OCI-LY1 (cell line): ENCODE measurements around the gene CHID1.

Source experiments
- H2AFZ ChIP-seq: fragments of 200-600 bp; sonication (generic), shearing (Covaris generic); 2 replicates; pipeline ENCODE4 v1.6.0; 2014; ENCODE audit warnings: antibody characterized with exemption, mild to moderate bottlenecking, low read length
- H3F3A ChIP-seq: fragments of 200-600 bp; sonication (generic), shearing (Covaris generic); 2 replicates; pipeline ENCODE4 v1.6.0; 2014; ENCODE audit warnings: mild to moderate bottlenecking, antibody characterized with exemption, low read length, moderate library complexity; ENCODE audit not compliant: insufficient read depth
- H3K27ac ChIP-seq: fragments of 200-600 bp; sonication (generic); 2 replicates; pipeline ENCODE4 v1.5.1; 2014; ENCODE audit warnings: low read length, mixed run types, mild to moderate bottlenecking, low read depth; ENCODE audit not compliant: poor library complexity, severe bottlenecking
- H3K27me3 ChIP-seq: fragments of 200-600 bp; sonication (generic); 2 replicates; pipeline ENCODE4 v1.6.0; 2014; ENCODE audit warnings: antibody characterized with exemption, mild to moderate bottlenecking, low read length, moderate library complexity; ENCODE audit not compliant: insufficient read depth
- H3K36me3 ChIP-seq: fragments of 200-600 bp; sonication (generic); 2 replicates; pipeline ENCODE4 v1.6.1; 2014; ENCODE audit warnings: mild to moderate bottlenecking, antibody characterized with exemption, low read length, moderate library complexity, mixed read lengths; ENCODE audit not compliant: insufficient read depth
- H3K4me1 ChIP-seq: fragments of 200-600 bp; sonication (generic); 2 replicates; pipeline ENCODE4 v1.5.1; 2014; ENCODE audit warnings: mild to moderate bottlenecking, low read length, moderate library complexity; ENCODE audit not compliant: insufficient read depth, severe bottlenecking
- H3K4me2 ChIP-seq: fragments of 200-600 bp; sonication (generic), shearing (Covaris generic); 2 replicates; pipeline ENCODE4 v1.6.1; 2014; ENCODE audit warnings: low read length
- H3K4me3 ChIP-seq: fragments of 200-600 bp; sonication (generic); 2 replicates; pipeline ENCODE4 v1.5.1; 2014; ENCODE audit warnings: low read length, low read depth, mild to moderate bottlenecking, mixed read lengths; ENCODE audit not compliant: poor library complexity, severe bottlenecking
- H3K79me2 ChIP-seq: fragments of 200-600 bp; shearing (Covaris generic); 2 replicates; pipeline ENCODE4 v1.6.1; 2016; ENCODE audit warnings: mixed run types, low read length, mixed read lengths; ENCODE audit not compliant: insufficient read depth
- H3K9ac ChIP-seq: fragments of 200-600 bp; sonication (generic), shearing (Covaris generic); 2 replicates; pipeline ENCODE4 v1.6.1; 2014; ENCODE audit warnings: mild to moderate bottlenecking, low read length, mixed read lengths
- H3K9me2 ChIP-seq: fragments of 200-600 bp; sonication (generic), shearing (Covaris generic); 2 replicates; pipeline ENCODE4 v1.6.1; 2014; ENCODE audit warnings: low read depth, mild to moderate bottlenecking, low read length, mixed read lengths
- H3K9me3 ChIP-seq: fragments of 200-600 bp; shearing (Covaris generic); 2 replicates; pipeline ENCODE4 v1.6.1; 2014; ENCODE audit warnings: low read length, mixed read lengths
- H4K20me1 ChIP-seq: fragments of 200-600 bp; sonication (generic), shearing (Covaris generic); 2 replicates; pipeline ENCODE4 v1.6.0; 2016; ENCODE audit warnings: mild to moderate bottlenecking, low read length; ENCODE audit not compliant: insufficient read depth
- CTCF ChIP-seq: fragments of 200-600 bp; sonication (generic), shearing (Covaris generic); IDR thresholded peaks from 2 replicates; pipeline ENCODE4 v1.5.1; 2017; ENCODE audit warnings: mild to moderate bottlenecking, antibody characterized with exemption, low read length, moderate library complexity, mixed read lengths
- EZH2 ChIP-seq: fragments of 200-600 bp; sonication (generic), shearing (Covaris generic); IDR thresholded peaks from 2 replicates; pipeline ENCODE4 v1.8.0; 2017; ENCODE audit warnings: borderline replicate concordance, mixed run types, mild to moderate bottlenecking, antibody characterized with exemption, low read length, moderate library complexity, mixed read lengths

Gene CHID1

GRCh38 chr11:937841-938261 lies 27.2 kb upstream of the CHID1 start:
- H3K9me3 ChIP-seq = no peaks in the 10 kb centered on the region
- no peaks in the 10 kb centered on the region for H3F3A ChIP-seq
- no peaks in the 10 kb centered on the region for H3K27me3 ChIP-seq
- no peak overlapping the region for H3K4me2 ChIP-seq
- H3K9me2 ChIP-seq = no peaks in the 10 kb centered on the region
- H3K27ac ChIP-seq = no peak overlapping the region
- H3K4me3 ChIP-seq = no peak overlapping the region
- H3K79me2 ChIP-seq = peaks cover 71% of the 10 kb centered on the region
- no peak overlapping the region for H3K9ac ChIP-seq
- no peak overlapping the region for H2AFZ ChIP-seq
- peaks cover 17% of the 10 kb centered on the region for H3K4me1 ChIP-seq
- H4K20me1 ChIP-seq = no peaks in the 10 kb centered on the region
- H3K36me3 ChIP-seq = peaks cover 6% of the 10 kb centered on the region; the same call in 1 of the 2 replicates
- TF ChIP-seq EZH2 = no peak
- no peak for TF ChIP-seq CTCF

- no peaks in the 10 kb centered on the region for H3K27me3 ChIP-seq
- no peaks in the 10 kb centered on the region for H3K9me3 ChIP-seq
- H4K20me1 ChIP-seq = no peaks in the 10 kb centered on the region
- H3F3A ChIP-seq = no peaks in the 10 kb centered on the region
- H3K4me2 ChIP-seq = no peak overlapping the region
- no peaks in the 10 kb centered on the region for H3K9me2 ChIP-seq
- H2AFZ ChIP-seq = no peak overlapping the region
- peaks cover 77% of the 10 kb centered on the region for H3K79me2 ChIP-seq
- TF ChIP-seq CTCF (no peak), EZH2 (no peak)
- no peak overlapping the region for H3K9ac ChIP-seq
- no peak overlapping the region for H3K27ac ChIP-seq
- peaks cover 6% of the 10 kb centered on the region; the same call in 1 of the 2 replicates for H3K36me3 ChIP-seq
- no peak overlapping the region for H3K4me3 ChIP-seq
- H3K4me1 ChIP-seq = peaks cover 24% of the 10 kb centered on the region
These were observed 25.6 kb upstream of the CHID1 start for GRCh38 chr11:936199-936598.

- peaks cover 9% of the 10 kb centered on the region for H3K4me1 ChIP-seq
- peaks cover 7% of the 10 kb centered on the region for H3K36me3 ChIP-seq
- H3K9me3 ChIP-seq = no peaks in the 10 kb centered on the region
- H3K27ac ChIP-seq = no peak overlapping the region
- H3K4me3 ChIP-seq = no peak overlapping the region
- H3K27me3 ChIP-seq = no peaks in the 10 kb centered on the region
- H3K9me2 ChIP-seq = no peaks in the 10 kb centered on the region
- H3F3A ChIP-seq = no peaks in the 10 kb centered on the region
- H3K4me2 ChIP-seq = no peak overlapping the region
- H3K79me2 ChIP-seq = peaks cover 70% of the 10 kb centered on the region
- no peak overlapping the region for H2AFZ ChIP-seq
- H3K9ac ChIP-seq = no peak overlapping the region
- no peak for TF ChIP-seq EZH2
- TF ChIP-seq CTCF = no peak
- H4K20me1 ChIP-seq = no peaks in the 10 kb centered on the region
These were observed 23.9 kb upstream of the CHID1 start for GRCh38 chr11:934527-934926.
